HEK293 (cell line): ENCODE data around the gene GOPC.

ENCODE experiments used
- CTCF ChIA-PET: fragments of 350-600 bp; formaldehyde crosslinking; extraction: SDS; loops from one replicate; lab custom pipeline; 2021; ENCODE audit warnings: antibody characterized with exemption; lab: Yijun Ruan, JAX
- POLR2A ChIA-PET: fragments of 300-600 bp; formaldehyde crosslinking; extraction: SDS; loops from one replicate; lab custom pipeline; 2020; ENCODE audit warnings: antibody characterized with exemption, inconsistent platforms; lab: Yijun Ruan, JAX
- H3K27ac ChIP-seq: fragments of 200-500 bp; sonication (Bioruptor generic); 2 replicates; pipeline ENCODE4 v1.5.1; 2014; ENCODE audit warnings: low read depth, low read length, control low read depth, inconsistent platforms; ENCODE audit errors: extremely low read depth
- H3K36me3 ChIP-seq, 2 experiments: fragments of 200-500 bp in 1 of 2; sonication (Bioruptor generic) in 1 of 2; 1 replicate in 1 of 2; 2 replicates in 1 of 2; pipeline ENCODE4 v1.5.1; 2014 to 2017; ENCODE audit warnings: inconsistent platforms in 2 of 2, low read length in 2 of 2; ENCODE audit not compliant: control insufficient read depth in 2 of 2, insufficient read depth in 1 of 2
- H3K4me1 ChIP-seq: fragments of 200-500 bp; sonication (Bioruptor generic); 2 replicates; pipeline ENCODE4 v1.5.1; 2014; ENCODE audit warnings: mild to moderate bottlenecking, low read length, inconsistent platforms; ENCODE audit not compliant: control insufficient read depth, insufficient read depth
- H3K4me3 ChIP-seq: 2 replicates; pipeline ENCODE4 v1.5.1; 2011; ENCODE audit warnings: low read depth, mild to moderate bottlenecking, control low read depth, low read length, moderate library complexity
- H3K9me3 ChIP-seq: fragments of 200-500 bp; sonication (Bioruptor generic); 2 replicates; pipeline ENCODE4 v1.5.1; 2014; ENCODE audit warnings: low read depth, low read length, inconsistent platforms; ENCODE audit not compliant: control insufficient read depth, insufficient read depth
- HIC1 ChIP-seq: fragments of 450-650 bp; formaldehyde crosslinking; IDR thresholded peaks from 2 replicates; pipeline ENCODE4 v1.5.1; 2016; ENCODE audit warnings: missing biosample characterization, missing genetic modification characterization
- KLF10 ChIP-seq: fragments of 450-650 bp; IDR thresholded peaks from 2 replicates; pipeline ENCODE4 v1.5.1; 2018; ENCODE audit warnings: missing biosample characterization, mild to moderate bottlenecking, missing genetic modification characterization
- PRDM2 ChIP-seq: fragments of 450-650 bp; formaldehyde crosslinking; IDR thresholded peaks from 2 replicates; pipeline ENCODE4 v1.5.1; 2016; ENCODE audit warnings: missing biosample characterization, missing genetic modification characterization, borderline replicate concordance
- ZFP69B ChIP-seq: fragments of 450-650 bp; formaldehyde crosslinking; IDR thresholded peaks from 2 replicates; pipeline ENCODE4 v1.5.1; 2016; ENCODE audit warnings: missing biosample characterization, missing genetic modification characterization
- ZNF19 ChIP-seq: fragments of 450-650 bp; formaldehyde crosslinking; IDR thresholded peaks from 2 replicates; pipeline ENCODE4; 2016; ENCODE audit warnings: missing biosample characterization, missing genetic modification characterization, low read depth
- ZNF335 ChIP-seq: fragments of 450-650 bp; formaldehyde crosslinking; conservative IDR thresholded peaks from 2 replicates; pipeline ENCODE4 v1.5.1; 2016; ENCODE audit warnings: missing biosample characterization, missing genetic modification characterization
- ZNF514 ChIP-seq: fragments of 450-650 bp; formaldehyde crosslinking; IDR thresholded peaks from 2 replicates; pipeline ENCODE4 v1.5.1; 2016; ENCODE audit warnings: missing biosample characterization, missing genetic modification characterization
- ZNF571 ChIP-seq: fragments of 450-650 bp; formaldehyde crosslinking; IDR thresholded peaks from 2 replicates; pipeline ENCODE4 v1.5.0; 2017; ENCODE audit warnings: missing biosample characterization, missing genetic modification characterization
- ZNF596 ChIP-seq: fragments of 450-650 bp; IDR thresholded peaks from 2 replicates; pipeline ENCODE4 v1.5.0; 2018; ENCODE audit warnings: missing biosample characterization, mild to moderate bottlenecking, missing genetic modification characterization, moderate library complexity
- ZNF629 ChIP-seq: fragments of 450-650 bp; formaldehyde crosslinking; IDR thresholded peaks from 2 replicates; pipeline ENCODE4 v1.5.1; 2017; ENCODE audit warnings: missing biosample characterization, missing genetic modification characterization
- ZNF785 ChIP-seq: fragments of 450-650 bp; formaldehyde crosslinking; IDR thresholded peaks from 2 replicates; pipeline ENCODE4 v1.5.1; 2016; ENCODE audit warnings: missing biosample characterization, missing genetic modification characterization
- ZNF792 ChIP-seq: fragments of 450-650 bp; formaldehyde crosslinking; IDR thresholded peaks from 2 replicates; pipeline ENCODE4 v1.5.1; 2016; ENCODE audit warnings: missing biosample characterization, missing genetic modification characterization
- TF ChIP-seq, protein P1 (sequence below): fragments of 450-650 bp; formaldehyde crosslinking; IDR thresholded peaks from 2 replicates; pipeline ENCODE4 v1.5.1; 2016; ENCODE audit warnings: missing biosample characterization, missing genetic modification characterization
- TF ChIP-seq, protein P2 (sequence below): fragments of 450-650 bp; formaldehyde crosslinking; IDR thresholded peaks from 2 replicates; pipeline ENCODE4 v1.5.1; 2016; ENCODE audit warnings: missing biosample characterization, missing genetic modification characterization
- TF ChIP-seq, protein P3 (sequence below): fragments of 450-650 bp; formaldehyde crosslinking; optimal IDR thresholded peaks from 2 replicates; pipeline ENCODE3; 2016; ENCODE audit warnings: missing biosample characterization, mild to moderate bottlenecking, missing genetic modification characterization
- TF ChIP-seq, protein P4 (sequence below): fragments of 450-650 bp; formaldehyde crosslinking; IDR thresholded peaks from 2 replicates; pipeline ENCODE4 v1.5.1; 2016; ENCODE audit warnings: missing biosample characterization, missing genetic modification characterization

Gene GOPC

DNA sequence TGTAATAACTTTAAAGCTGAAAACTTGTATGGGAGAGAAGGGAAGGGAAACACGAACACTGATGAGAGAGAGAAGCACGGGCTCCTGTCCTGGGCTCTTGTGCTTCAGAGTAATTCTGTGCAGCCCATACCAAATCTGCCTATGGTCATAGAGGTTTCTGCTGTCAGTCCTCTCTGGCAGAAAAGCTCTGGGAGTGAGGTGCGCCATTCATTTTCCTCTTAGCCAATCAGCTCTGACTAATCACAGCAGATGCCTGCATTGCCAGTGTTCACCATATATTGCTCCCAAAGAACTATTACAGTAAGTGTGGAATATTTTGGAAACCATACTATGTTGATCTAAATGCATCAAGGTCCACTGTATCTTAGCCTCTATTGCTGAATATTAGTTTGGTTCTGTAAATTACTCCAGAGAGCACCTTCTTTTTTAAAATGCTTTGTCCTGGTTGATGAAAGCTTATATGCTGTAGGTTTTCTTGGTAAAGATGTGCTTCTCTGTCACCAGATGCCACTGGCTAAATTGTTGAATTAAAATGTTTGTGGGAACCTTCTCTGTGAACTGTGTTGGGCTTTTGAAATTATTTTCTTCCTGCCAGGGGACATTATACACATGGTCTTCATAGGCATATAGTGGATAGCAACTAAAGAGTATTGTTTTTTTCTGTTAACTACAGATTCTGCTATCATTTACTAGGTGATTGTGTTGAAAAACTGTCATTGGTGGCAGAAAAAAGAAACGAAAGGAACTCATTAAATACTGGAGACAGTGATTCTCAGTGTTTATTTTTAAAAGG, 81.5 kb downstream of the GOPC start:
- TF ChIP-seq, protein P1, sequence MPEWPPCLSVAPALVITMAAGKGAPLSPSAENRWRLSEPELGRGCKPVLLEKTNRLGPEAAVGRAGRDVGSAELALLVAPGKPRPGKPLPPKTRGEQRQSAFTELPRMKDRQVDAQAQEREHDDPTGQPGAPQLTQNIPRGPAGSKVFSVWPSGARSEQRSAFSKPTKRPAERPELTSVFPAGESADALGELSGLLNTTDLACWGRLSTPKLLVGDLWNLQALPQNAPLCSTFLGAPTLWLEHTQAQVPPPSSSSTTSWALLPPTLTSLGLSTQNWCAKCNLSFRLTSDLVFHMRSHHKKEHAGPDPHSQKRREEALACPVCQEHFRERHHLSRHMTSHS (tag by site-specific recombination) = no peak
- TF ChIP-seq ZNF514 (tag by site-specific recombination) (no peak), ZNF19 (tag by site-specific recombination) (no peak), PRDM2 (tag by site-specific recombination) (no peak), HIC1 (tag by site-specific recombination) (no peak), ZNF596 (tag by site-specific recombination) (no peak), ZFP69B (no peak), KLF10 (tag by site-specific recombination) (no peak), ZNF785 (no peak), ZNF792 (tag by site-specific recombination) (no peak)
- TF ChIP-seq, protein P2, sequence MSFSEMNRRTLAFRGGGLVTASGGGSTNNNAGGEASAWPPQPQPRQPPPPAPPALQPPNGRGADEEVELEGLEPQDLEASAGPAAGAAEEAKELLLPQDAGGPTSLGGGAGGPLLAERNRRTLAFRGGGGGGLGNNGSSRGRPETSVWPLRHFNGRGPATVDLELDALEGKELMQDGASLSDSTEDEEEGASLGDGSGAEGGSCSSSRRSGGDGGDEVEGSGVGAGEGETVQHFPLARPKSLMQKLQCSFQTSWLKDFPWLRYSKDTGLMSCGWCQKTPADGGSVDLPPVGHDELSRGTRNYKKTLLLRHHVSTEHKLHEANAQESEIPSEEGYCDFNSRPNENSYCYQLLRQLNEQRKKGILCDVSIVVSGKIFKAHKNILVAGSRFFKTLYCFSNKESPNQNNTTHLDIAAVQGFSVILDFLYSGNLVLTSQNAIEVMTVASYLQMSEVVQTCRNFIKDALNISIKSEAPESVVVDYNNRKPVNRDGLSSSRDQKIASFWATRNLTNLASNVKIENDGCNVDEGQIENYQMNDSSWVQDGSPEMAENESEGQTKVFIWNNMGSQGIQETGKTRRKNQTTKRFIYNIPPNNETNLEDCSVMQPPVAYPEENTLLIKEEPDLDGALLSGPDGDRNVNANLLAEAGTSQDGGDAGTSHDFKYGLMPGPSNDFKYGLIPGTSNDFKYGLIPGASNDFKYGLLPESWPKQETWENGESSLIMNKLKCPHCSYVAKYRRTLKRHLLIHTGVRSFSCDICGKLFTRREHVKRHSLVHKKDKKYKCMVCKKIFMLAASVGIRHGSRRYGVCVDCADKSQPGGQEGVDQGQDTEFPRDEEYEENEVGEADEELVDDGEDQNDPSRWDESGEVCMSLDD (tag by site-specific recombination) = no peak
- POLR2A ChIA-PET = no interaction called here
- H3K9me3 ChIP-seq = no peaks in the 10 kb centered on the region

DNA sequence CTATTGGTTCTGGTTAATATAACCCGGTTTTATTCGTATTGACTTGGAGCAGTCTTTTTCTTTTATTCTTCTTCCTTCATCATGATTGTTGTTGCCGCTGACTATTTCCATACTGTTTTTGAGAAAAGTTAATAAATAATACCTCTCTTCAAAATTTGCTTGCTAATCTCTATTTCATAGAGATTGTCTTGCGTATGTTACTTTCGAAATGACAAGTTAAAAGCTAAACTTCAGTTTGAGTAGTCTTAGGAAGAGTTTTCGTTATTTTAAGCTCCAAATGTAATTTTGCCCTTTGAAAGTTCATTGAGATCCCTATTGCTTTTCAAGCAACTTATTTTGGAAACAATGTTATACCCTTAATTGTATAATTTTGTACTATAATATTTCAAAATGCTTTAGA, 83.4 kb downstream of the GOPC start:
- Histone ChIP-seq H3K4me1 (no peaks in the 10 kb centered on the region), H3K27ac (no peak overlapping the region), H3K4me3 (no peak overlapping the region), H3K36me3 (no peaks in the 10 kb centered on the region), H3K9me3 (no peaks in the 10 kb centered on the region)
- ChIA-PET CTCF (interaction anchor here (0.6 kb wide), 1 partner anchor 119 kb away, joined by 3 read pairs; no protein-coding TSS in a partner anchor), POLR2A (no interaction called here)
- TF ChIP-seq, protein P3, sequence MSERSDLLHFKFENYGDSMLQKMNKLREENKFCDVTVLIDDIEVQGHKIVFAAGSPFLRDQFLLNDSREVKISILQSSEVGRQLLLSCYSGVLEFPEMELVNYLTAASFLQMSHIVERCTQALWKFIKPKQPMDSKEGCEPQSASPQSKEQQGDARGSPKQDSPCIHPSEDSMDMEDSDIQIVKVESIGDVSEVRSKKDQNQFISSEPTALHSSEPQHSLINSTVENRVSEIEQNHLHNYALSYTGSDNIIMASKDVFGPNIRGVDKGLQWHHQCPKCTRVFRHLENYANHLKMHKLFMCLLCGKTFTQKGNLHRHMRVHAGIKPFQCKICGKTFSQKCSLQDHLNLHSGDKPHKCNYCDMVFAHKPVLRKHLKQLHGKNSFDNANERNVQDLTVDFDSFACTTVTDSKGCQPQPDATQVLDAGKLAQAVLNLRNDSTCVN (tag by site-specific recombination) = no peak
- no peak for TF ChIP-seq ZNF335 (tag by site-specific recombination)
- no peak for TF ChIP-seq ZNF629
- no peak for TF ChIP-seq ZNF571 (tag by site-specific recombination)
- TF ChIP-seq, protein P4, sequence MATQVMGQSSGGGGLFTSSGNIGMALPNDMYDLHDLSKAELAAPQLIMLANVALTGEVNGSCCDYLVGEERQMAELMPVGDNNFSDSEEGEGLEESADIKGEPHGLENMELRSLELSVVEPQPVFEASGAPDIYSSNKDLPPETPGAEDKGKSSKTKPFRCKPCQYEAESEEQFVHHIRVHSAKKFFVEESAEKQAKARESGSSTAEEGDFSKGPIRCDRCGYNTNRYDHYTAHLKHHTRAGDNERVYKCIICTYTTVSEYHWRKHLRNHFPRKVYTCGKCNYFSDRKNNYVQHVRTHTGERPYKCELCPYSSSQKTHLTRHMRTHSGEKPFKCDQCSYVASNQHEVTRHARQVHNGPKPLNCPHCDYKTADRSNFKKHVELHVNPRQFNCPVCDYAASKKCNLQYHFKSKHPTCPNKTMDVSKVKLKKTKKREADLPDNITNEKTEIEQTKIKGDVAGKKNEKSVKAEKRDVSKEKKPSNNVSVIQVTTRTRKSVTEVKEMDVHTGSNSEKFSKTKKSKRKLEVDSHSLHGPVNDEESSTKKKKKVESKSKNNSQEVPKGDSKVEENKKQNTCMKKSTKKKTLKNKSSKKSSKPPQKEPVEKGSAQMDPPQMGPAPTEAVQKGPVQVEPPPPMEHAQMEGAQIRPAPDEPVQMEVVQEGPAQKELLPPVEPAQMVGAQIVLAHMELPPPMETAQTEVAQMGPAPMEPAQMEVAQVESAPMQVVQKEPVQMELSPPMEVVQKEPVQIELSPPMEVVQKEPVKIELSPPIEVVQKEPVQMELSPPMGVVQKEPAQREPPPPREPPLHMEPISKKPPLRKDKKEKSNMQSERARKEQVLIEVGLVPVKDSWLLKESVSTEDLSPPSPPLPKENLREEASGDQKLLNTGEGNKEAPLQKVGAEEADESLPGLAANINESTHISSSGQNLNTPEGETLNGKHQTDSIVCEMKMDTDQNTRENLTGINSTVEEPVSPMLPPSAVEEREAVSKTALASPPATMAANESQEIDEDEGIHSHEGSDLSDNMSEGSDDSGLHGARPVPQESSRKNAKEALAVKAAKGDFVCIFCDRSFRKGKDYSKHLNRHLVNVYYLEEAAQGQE (tag by site-specific recombination) = no peak

More for the DNA sequence above, 81.5 kb downstream of the GOPC start:
- H3K4me1 ChIP-seq = no peaks in the 10 kb centered on the region
- CTCF ChIA-PET = interaction anchor here (0.5 to 1.2 kb wide), 8 partner anchors 10 to 641 kb away, joined by 3 to 4 read pairs (median 4); no protein-coding TSS in a partner anchor
- H3K4me3 ChIP-seq = no peak overlapping the region
- no peaks in the 10 kb centered on the region for H3K36me3 ChIP-seq
- H3K27ac ChIP-seq = no peak overlapping the region
